K562 (cell line): ENCODE measurements around the gene ACBD5. TPM values are rescaled to one million over a fixed set of nuclear protein-coding genes. Genes with fewer than 3 reads are reported as not detected.

Experiments used
- CBFB ChIP-seq: sonication (generic); formaldehyde crosslinking; IDR thresholded peaks from 2 replicates; pipeline ENCODE4 v1.4.0; 2020; ENCODE audit warnings: mild to moderate bottlenecking, missing genetic modification reagents
- CHCHD3 ChIP-seq: fragments of 250-450 bp; sonication (Bioruptor Pico); IDR thresholded peaks from 2 replicates; pipeline ENCODE4 v2.1.2; 2022; ENCODE audit warnings: mild to moderate bottlenecking
- DACH1 ChIP-seq: fragments of 450-650 bp; IDR thresholded peaks from 2 replicates; pipeline ENCODE4 v1.6.1; 2018; ENCODE audit not compliant: partially characterized antibody
- ESRRA ChIP-seq: fragments of 450-650 bp; IDR thresholded peaks from 2 replicates; pipeline ENCODE4 v1.6.1; 2014; ENCODE audit warnings: low read depth, mild to moderate bottlenecking, moderate library complexity, borderline replicate concordance
- HDGF ChIP-seq: fragments of 450-650 bp; IDR thresholded peaks from 2 replicates; pipeline ENCODE4 v1.6.1; 2016
- LEF1 ChIP-seq: fragments of 450-650 bp; IDR thresholded peaks from 2 replicates; pipeline ENCODE4 v1.6.1; 2016; ENCODE audit warnings: mild to moderate bottlenecking
- MCM3 ChIP-seq: fragments of 450-650 bp; IDR thresholded peaks from 2 replicates; pipeline ENCODE4 v1.6.1; 2016
- MCM7 ChIP-seq, 2 experiments: fragments of 450-650 bp; IDR thresholded peaks; 2 replicates each; pipeline ENCODE4 v1.6.1; 2016 to 2018
- MXD1 ChIP-seq: fragments of 250-450 bp; sonication (Bioruptor Pico); IDR thresholded peaks from 2 replicates; pipeline ENCODE4 v1.8.0; 2021; ENCODE audit warnings: borderline replicate concordance, mild to moderate bottlenecking, moderate library complexity; ENCODE audit not compliant: poor library complexity, severe bottlenecking
- MYC ChIP-seq, 2 experiments: fragments of 250-450 bp in 1 of 2; sonication (Bioruptor Pico) in 1 of 2; IDR thresholded peaks; 2 replicates each; pipeline versions ENCODE4 v1.5.1 to v1.6.1; 2012 to 2021; ENCODE audit warnings: low read depth in 2 of 2, borderline replicate concordance in 1 of 2, improper control_type of control experiment in 1 of 2, low read length in 1 of 2, mild to moderate bottlenecking in 1 of 2, moderate library complexity in 1 of 2
- NCOA2 ChIP-seq, 2 experiments: fragments of 450-650 bp; IDR thresholded peaks; 2 replicates each; pipeline ENCODE4 v1.6.1; 2018; ENCODE audit warnings: mild to moderate bottlenecking in 2 of 2, moderate library complexity in 1 of 2; ENCODE audit not compliant: partially characterized antibody in 2 of 2
- NFATC3 ChIP-seq: fragments of 450-650 bp; IDR thresholded peaks from 2 replicates; pipeline ENCODE4 v1.6.1; 2017; ENCODE audit warnings: mild to moderate bottlenecking
- NR3C1 ChIP-seq: sonication (generic); formaldehyde crosslinking; IDR thresholded peaks from 2 replicates; pipeline ENCODE4 v1.8.1; 2022; ENCODE audit warnings: missing genetic modification reagents
- RAD51 ChIP-seq: fragments of 450-650 bp; IDR thresholded peaks from 2 replicates; pipeline ENCODE4 v1.7.1; 2016; ENCODE audit warnings: low read depth, mild to moderate bottlenecking, borderline replicate concordance
- SUPT5H ChIP-seq: fragments of 450-650 bp; IDR thresholded peaks from 2 replicates; pipeline ENCODE4 v1.6.1; 2016
- XRCC5 ChIP-seq: fragments of 200-400 bp; formaldehyde crosslinking; IDR thresholded peaks from 2 replicates; pipeline ENCODE4 v1.6.1; 2017; ENCODE audit warnings: low read depth, mild to moderate bottlenecking, low read length
- ZBTB7A ChIP-seq: IDR thresholded peaks from 2 replicates; pipeline ENCODE4 v1.6.1; 2011; ENCODE audit warnings: low read depth, mild to moderate bottlenecking, low read length, moderate library complexity, borderline replicate concordance; ENCODE audit not compliant: control insufficient read depth
- ZFX ChIP-seq: sonication (generic); formaldehyde crosslinking; IDR thresholded peaks from 2 replicates; pipeline ENCODE4 v1.8.0; 2022; ENCODE audit warnings: mild to moderate bottlenecking, missing genetic modification reagents, moderate library complexity
- ZKSCAN1 ChIP-seq: fragments of 150-350 bp; IDR thresholded peaks from 2 replicates; pipeline ENCODE4 v1.6.1; 2016; ENCODE audit warnings: low read depth, low read length
- ZNF134 ChIP-seq: fragments of 250-450 bp; sonication (Bioruptor Pico); conservative IDR thresholded peaks from 2 replicates; pipeline ENCODE4 v1.4.0; 2020
- ZNF445 ChIP-seq: fragments of 250-450 bp; sonication (Bioruptor Pico); IDR thresholded peaks from 2 replicates; pipeline ENCODE4 v1.4.0; 2020; ENCODE audit warnings: low read depth, mild to moderate bottlenecking, moderate library complexity
- ZSCAN29 ChIP-seq: fragments of 450-650 bp; IDR thresholded peaks from 2 replicates; pipeline ENCODE4 v1.6.1; 2017
- polyA plus RNA-seq, 8 experiments: library from polyadenylated mRNA; depleted of rRNA in 4 of 8; stranded (reverse) in 5 of 8; unstranded in 3 of 8; fragments of >200 nt; fragmentation: Nextera tagmentation in 2 of 8; fragmentation: Illumina TruSeq in 1 of 8; extraction: Ambion mirVana in 2 of 8; extraction: Trizol in 1 of 8; gene quantifications; 2 replicates each; pipeline versions ENCODE4 v1.2.1 to v1.2.3, GENCODE V29; 2011 to 2014; ENCODE audit warnings: inconsistent platforms in 1 of 8, missing spikeins in 1 of 8
- total RNA-seq, 7 experiments: library from RNA; depleted of rRNA in 6 of 7; stranded (reverse); fragments of >200 nt in 6 of 7; fragmentation: Illumina TruSeq in 2 of 7; extraction: Trizol in 2 of 7; gene quantifications; 2 replicates each; pipeline versions ENCODE4 v1.2.1 to v1.2.3, GENCODE V29; 2011 to 2021; ENCODE audit warnings: low replicate concordance in 1 of 7
- TF ChIP-seq, protein P1 (sequence below): sonication (generic); formaldehyde crosslinking; IDR thresholded peaks from 2 replicates; pipeline ENCODE4 v1.8.1; 2023; ENCODE audit warnings: mild to moderate bottlenecking, missing genetic modification reagents, moderate library complexity
- TF ChIP-seq, protein P2 (sequence below): sonication (generic); formaldehyde crosslinking; IDR thresholded peaks from 2 replicates; pipeline ENCODE4 v1.9.0; 2022; ENCODE audit warnings: mild to moderate bottlenecking, missing genetic modification reagents
- TF ChIP-seq, protein P3 (sequence below), 3 experiments: fragments of 200-800 bp in 1 of 3; sonication (Bioruptor generic) in 1 of 3; sonication (generic) in 1 of 3; formaldehyde crosslinking in 1 of 3; IDR thresholded peaks; 2 replicates each; pipeline versions ENCODE4 v1.6.1 to v1.8.0; 2016 to 2022; ENCODE audit warnings: mild to moderate bottlenecking in 2 of 3, missing compliant biosample characterization in 2 of 3, missing genetic modification characterization in 2 of 3, missing genetic modification reagents in 1 of 3

ACBD5 gene
- total and polyA plus RNA-seq, 9 of the 15 experiments (the other 6 are each of a cell fraction or from before 2014, with no cell fraction given): 1.5 to 10.3 (median 7.8) TPM

DNA sequence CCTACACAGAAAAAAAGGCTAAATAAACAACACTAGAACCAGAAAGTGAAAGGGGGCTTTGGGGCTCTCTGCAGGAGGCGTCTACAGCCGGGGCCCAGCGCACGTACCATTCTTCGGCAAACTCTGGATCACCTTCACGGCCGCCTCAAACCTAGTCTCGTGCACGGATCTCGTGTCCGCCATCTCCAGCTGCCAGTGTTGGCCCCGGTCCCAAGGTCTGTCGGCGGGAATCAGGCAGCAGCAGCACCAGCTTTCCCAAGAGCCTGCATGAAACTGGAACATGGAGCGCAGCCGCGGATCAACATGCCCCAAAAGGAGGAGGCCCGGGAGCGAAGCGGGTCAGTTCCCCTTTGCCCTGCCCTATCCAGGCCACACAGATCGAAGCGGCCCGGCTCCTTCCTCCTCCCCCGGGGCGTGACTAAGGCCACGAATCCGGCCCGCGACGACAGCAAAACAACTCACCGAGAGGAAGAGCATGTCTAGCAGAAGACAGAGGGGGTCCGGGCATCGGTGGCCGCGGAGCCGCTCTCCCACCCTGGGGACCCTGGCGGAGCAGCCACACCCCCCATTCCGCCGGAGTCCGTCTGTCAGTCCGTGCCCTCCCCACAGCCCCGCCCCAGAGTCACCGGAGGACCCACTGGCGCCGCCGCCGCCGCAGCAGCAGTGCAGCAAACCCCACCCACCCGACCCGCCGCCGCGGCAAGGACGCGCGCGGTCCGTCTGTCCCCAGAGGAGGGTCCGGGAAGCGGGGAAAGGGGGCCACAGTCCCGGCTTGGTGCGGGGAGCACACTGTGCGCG lies at the start of gene ACBD5 (continued):
- 0 out of 2 replicates have a peak, but pooled peaks have one; percentile 44 for TF ChIP-seq ZKSCAN1
- no peak for TF ChIP-seq ZNF445 (CRISPR knock-in tag)
- TF ChIP-seq XRCC5: no peak
- TF ChIP-seq ESRRA: 0 out of 2 replicates have a peak, but pooled peaks have one; percentile 41
- no peak for TF ChIP-seq MXD1 (CRISPR knock-in tag)
- TF ChIP-seq, protein P1, sequence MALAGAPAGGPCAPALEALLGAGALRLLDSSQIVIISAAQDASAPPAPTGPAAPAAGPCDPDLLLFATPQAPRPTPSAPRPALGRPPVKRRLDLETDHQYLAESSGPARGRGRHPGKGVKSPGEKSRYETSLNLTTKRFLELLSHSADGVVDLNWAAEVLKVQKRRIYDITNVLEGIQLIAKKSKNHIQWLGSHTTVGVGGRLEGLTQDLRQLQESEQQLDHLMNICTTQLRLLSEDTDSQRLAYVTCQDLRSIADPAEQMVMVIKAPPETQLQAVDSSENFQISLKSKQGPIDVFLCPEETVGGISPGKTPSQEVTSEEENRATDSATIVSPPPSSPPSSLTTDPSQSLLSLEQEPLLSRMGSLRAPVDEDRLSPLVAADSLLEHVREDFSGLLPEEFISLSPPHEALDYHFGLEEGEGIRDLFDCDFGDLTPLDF (CRISPR knock-in tag): 0 out of 2 replicates have a peak, but pooled peaks have one; percentile 51
- no peak for TF ChIP-seq CBFB (CRISPR knock-in tag)
- peak; percentile 46; the same call in 1 of the 2 replicates for TF ChIP-seq SUPT5H
- TF ChIP-seq NCOA2 (IDR thresholded peaks at IDR 0.05; ENCODE audit: partially characterized antibody in 2 of 2): no peak
- no peak for TF ChIP-seq ZSCAN29
- TF ChIP-seq MCM3: no peak
- TF ChIP-seq NR3C1 (CRISPR knock-in tag): no peak
- no peak for TF ChIP-seq ZNF134
- TF ChIP-seq LEF1: 0 out of 2 replicates have a peak, but pooled peaks have one; percentile 44
- no peak for TF ChIP-seq CHCHD3 (CRISPR knock-in tag)
- TF ChIP-seq, protein P2, sequence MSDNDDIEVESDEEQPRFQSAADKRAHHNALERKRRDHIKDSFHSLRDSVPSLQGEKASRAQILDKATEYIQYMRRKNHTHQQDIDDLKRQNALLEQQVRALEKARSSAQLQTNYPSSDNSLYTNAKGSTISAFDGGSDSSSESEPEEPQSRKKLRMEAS: no peak; the same call in 1 of the 2 replicates
- no peak for TF ChIP-seq NFATC3
- TF ChIP-seq DACH1: peak; percentile 68
- no peak for TF ChIP-seq MYC (IDR thresholded peaks at IDR 0.05; ENCODE audit: low read depth, low read length)
- TF ChIP-seq MYC (CRISPR knock-in tag; IDR thresholded peaks at IDR 0.05; ENCODE audit: borderline replicate concordance, low read depth): no peak
- no peak for TF ChIP-seq MCM7 (IDR thresholded peaks at IDR 0.05)
- TF ChIP-seq ZBTB7A: peak; percentile 45; the same call in 1 of the 2 replicates
- TF ChIP-seq RAD51: no peak
- TF ChIP-seq, protein P3, sequence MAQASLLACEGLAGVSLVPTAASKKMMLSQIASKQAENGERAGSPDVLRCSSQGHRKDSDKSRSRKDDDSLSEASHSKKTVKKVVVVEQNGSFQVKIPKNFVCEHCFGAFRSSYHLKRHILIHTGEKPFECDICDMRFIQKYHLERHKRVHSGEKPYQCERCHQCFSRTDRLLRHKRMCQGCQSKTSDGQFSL (CRISPR knock-in tag; IDR thresholded peaks at IDR 0.05): peak; percentile 67; the same call in 1 of the 2 replicates
- TF ChIP-seq, protein P3 (tag; IDR thresholded peaks at IDR 0.05): no peak; a peak in 1 of 4 replicates
- TF ChIP-seq HDGF: no peak
- peak; percentile 81 for TF ChIP-seq ZFX (CRISPR knock-in tag)
